Measurements from ENCODE around the gene PLXNA2.

The PLXNA2 gene

GRCh38 chr1:208127284-208127683 lies 116.9 kb downstream of the PLXNA2 start:
- Histone ChIP-seq H3K27ac (ENCODE audit: low read depth, low read length, severe bottlenecking) (no peak overlapping the region), H3K36me3 (ENCODE audit: control insufficient read depth, insufficient read depth, low read length) (peaks cover 37% of the 10 kb centered on the region), H3K4me3 (ENCODE audit: extremely low read depth, insufficient read depth, low read length, poor library complexity, severe bottlenecking) (no peak overlapping the region), H3K4me1 (ENCODE audit: control insufficient read depth, insufficient read depth, low read length, poor library complexity, severe bottlenecking) (peaks cover 2% of the 10 kb centered on the region), H3K9me3 (ENCODE audit: control insufficient read depth, low read length) (no peaks in the 10 kb centered on the region)
- WGBS, 2 experiments (ENCODE audit: insufficient coverage in 2 of 2): 88 to 90% methylated on average over 1 of the region's 2 CpGs

- peaks cover 2% of the 10 kb centered on the region for H3K4me1 ChIP-seq (ENCODE audit: control insufficient read depth, insufficient read depth, low read length, poor library complexity, severe bottlenecking)
- peaks cover 30% of the 10 kb centered on the region for H3K36me3 ChIP-seq (ENCODE audit: control insufficient read depth, insufficient read depth, low read length)
- H3K4me3 ChIP-seq (ENCODE audit: extremely low read depth, insufficient read depth, low read length, poor library complexity, severe bottlenecking): no peak overlapping the region
- no peak overlapping the region for H3K27ac ChIP-seq (ENCODE audit: low read depth, low read length, severe bottlenecking)
- WGBS, 2 experiments (ENCODE audit: insufficient coverage in 2 of 2): 57 to 83% methylated on average over 2 of the region's 2 CpGs
- no peaks in the 10 kb centered on the region for H3K9me3 ChIP-seq (ENCODE audit: control insufficient read depth, low read length)
Measured at GRCh38 chr1:208126108-208126507, 118.1 kb downstream of the PLXNA2 start.

- Histone ChIP-seq H3K4me1 (ENCODE audit: control insufficient read depth, insufficient read depth, low read length, poor library complexity, severe bottlenecking) (peaks cover 9% of the 10 kb centered on the region), H3K9me3 (ENCODE audit: control insufficient read depth, low read length) (no peaks in the 10 kb centered on the region), H3K27ac (ENCODE audit: low read depth, low read length, severe bottlenecking) (no peak overlapping the region), H3K36me3 (ENCODE audit: control insufficient read depth, insufficient read depth, low read length) (peaks cover 32% of the 10 kb centered on the region), H3K4me3 (ENCODE audit: extremely low read depth, insufficient read depth, low read length, poor library complexity, severe bottlenecking) (no peak overlapping the region)
- WGBS, 2 experiments (ENCODE audit: insufficient coverage in 2 of 2): 80 to 100% methylated on average over 1 to 3 of the region's 4 CpGs
Measured at GRCh38 chr1:208122612-208123358, 121.4 kb downstream of the PLXNA2 start.

GRCh38 chr1:208121813-208122364 lies 122.3 kb downstream of the PLXNA2 start:
- Histone ChIP-seq H3K4me1 (ENCODE audit: control insufficient read depth, insufficient read depth, low read length, poor library complexity, severe bottlenecking) (peaks cover 9% of the 10 kb centered on the region), H3K4me3 (ENCODE audit: extremely low read depth, insufficient read depth, low read length, poor library complexity, severe bottlenecking) (no peak overlapping the region), H3K27ac (ENCODE audit: low read depth, low read length, severe bottlenecking) (no peak overlapping the region), H3K36me3 (ENCODE audit: control insufficient read depth, insufficient read depth, low read length) (peaks cover 32% of the 10 kb centered on the region), H3K9me3 (ENCODE audit: control insufficient read depth, low read length) (no peaks in the 10 kb centered on the region)
- WGBS, 2 experiments (ENCODE audit: insufficient coverage in 2 of 2): 95 to 100% methylated on average over 2 to 3 of the region's 3 CpGs

GRCh38 chr1:208120431-208120790 lies 123.8 kb downstream of the PLXNA2 start:
- H3K4me1 ChIP-seq (ENCODE audit: control insufficient read depth, insufficient read depth, low read length, poor library complexity, severe bottlenecking): peaks cover 14% of the 10 kb centered on the region
- WGBS, 2 experiments (ENCODE audit: insufficient coverage in 2 of 2): 20 to 66% methylated on average over 1 to 2 of the region's 2 CpGs
- H3K4me3 ChIP-seq (ENCODE audit: extremely low read depth, insufficient read depth, low read length, poor library complexity, severe bottlenecking): no peak overlapping the region
- peaks cover 24% of the 10 kb centered on the region for H3K36me3 ChIP-seq (ENCODE audit: control insufficient read depth, insufficient read depth, low read length)
- H3K27ac ChIP-seq (ENCODE audit: low read depth, low read length, severe bottlenecking): no peak overlapping the region
- no peaks in the 10 kb centered on the region for H3K9me3 ChIP-seq (ENCODE audit: control insufficient read depth, low read length)

GRCh38 chr1:208118841-208119606 lies 125.2 kb downstream of the PLXNA2 start:
- Histone ChIP-seq H3K4me1 (ENCODE audit: control insufficient read depth, insufficient read depth, low read length, poor library complexity, severe bottlenecking) (peaks cover 14% of the 10 kb centered on the region), H3K9me3 (ENCODE audit: control insufficient read depth, low read length) (no peaks in the 10 kb centered on the region), H3K27ac (ENCODE audit: low read depth, low read length, severe bottlenecking) (no peak overlapping the region), H3K36me3 (ENCODE audit: control insufficient read depth, insufficient read depth, low read length) (peaks cover 22% of the 10 kb centered on the region), H3K4me3 (ENCODE audit: extremely low read depth, insufficient read depth, low read length, poor library complexity, severe bottlenecking) (no peak overlapping the region)
- WGBS, 2 experiments (ENCODE audit: insufficient coverage in 2 of 2): 96 to 97% methylated on average over 7 to 9 of the region's 12 CpGs

- 68 to 95% methylated on average over 2 of the region's 5 CpGs for WGBS, 2 experiments (ENCODE audit: insufficient coverage in 2 of 2)
- no peak overlapping the region for H3K27ac ChIP-seq (ENCODE audit: low read depth, low read length, severe bottlenecking)
- H3K9me3 ChIP-seq (ENCODE audit: control insufficient read depth, low read length): no peaks in the 10 kb centered on the region
- peaks cover 16% of the 10 kb centered on the region for H3K36me3 ChIP-seq (ENCODE audit: control insufficient read depth, insufficient read depth, low read length)
- no peak overlapping the region for H3K4me3 ChIP-seq (ENCODE audit: extremely low read depth, insufficient read depth, low read length, poor library complexity, severe bottlenecking)
- peaks cover 14% of the 10 kb centered on the region for H3K4me1 ChIP-seq (ENCODE audit: control insufficient read depth, insufficient read depth, low read length, poor library complexity, severe bottlenecking)
Measured at GRCh38 chr1:208118306-208118705, 125.9 kb downstream of the PLXNA2 start.

- Histone ChIP-seq H3K36me3 (ENCODE audit: control insufficient read depth, insufficient read depth, low read length) (peaks cover 14% of the 10 kb centered on the region), H3K4me1 (ENCODE audit: control insufficient read depth, insufficient read depth, low read length, poor library complexity, severe bottlenecking) (peaks cover 14% of the 10 kb centered on the region), H3K4me3 (ENCODE audit: extremely low read depth, insufficient read depth, low read length, poor library complexity, severe bottlenecking) (no peak overlapping the region), H3K9me3 (ENCODE audit: control insufficient read depth, low read length) (no peaks in the 10 kb centered on the region), H3K27ac (ENCODE audit: low read depth, low read length, severe bottlenecking) (no peak overlapping the region)
- 81 to 100% methylated on average over 3 of the region's 4 CpGs for WGBS, 2 experiments (ENCODE audit: insufficient coverage in 2 of 2)
Measured at GRCh38 chr1:208117826-208118225, 126.4 kb downstream of the PLXNA2 start.

- H3K36me3 ChIP-seq (ENCODE audit: control insufficient read depth, insufficient read depth, low read length): peaks cover 19% of the 10 kb centered on the region
- no peak overlapping the region for H3K27ac ChIP-seq (ENCODE audit: low read depth, low read length, severe bottlenecking)
- peaks cover 14% of the 10 kb centered on the region for H3K4me1 ChIP-seq (ENCODE audit: control insufficient read depth, insufficient read depth, low read length, poor library complexity, severe bottlenecking)
- H3K9me3 ChIP-seq (ENCODE audit: control insufficient read depth, low read length): no peaks in the 10 kb centered on the region
- H3K4me3 ChIP-seq (ENCODE audit: extremely low read depth, insufficient read depth, low read length, poor library complexity, severe bottlenecking): no peak overlapping the region
- 89 to 100% methylated on average over 2 of the region's 3 CpGs for WGBS, 2 experiments (ENCODE audit: insufficient coverage in 2 of 2)
Measured at GRCh38 chr1:208117409-208117808, 126.8 kb downstream of the PLXNA2 start.

- Histone ChIP-seq H3K4me1 (ENCODE audit: control insufficient read depth, insufficient read depth, low read length, poor library complexity, severe bottlenecking) (peaks cover 14% of the 10 kb centered on the region), H3K4me3 (ENCODE audit: extremely low read depth, insufficient read depth, low read length, poor library complexity, severe bottlenecking) (no peak overlapping the region), H3K9me3 (ENCODE audit: control insufficient read depth, low read length) (no peaks in the 10 kb centered on the region), H3K27ac (ENCODE audit: low read depth, low read length, severe bottlenecking) (no peak overlapping the region), H3K36me3 (ENCODE audit: control insufficient read depth, insufficient read depth, low read length) (peaks cover 21% of the 10 kb centered on the region)
- WGBS, 2 experiments (ENCODE audit: insufficient coverage in 2 of 2): 53 to 86% methylated on average over 2 of the region's 7 CpGs
Measured at GRCh38 chr1:208115924-208116640, 128.1 kb downstream of the PLXNA2 start.
